WERI-Rb-1 (cell line): ENCODE results near the gene ZNF8.

ENCODE experiments used
- DNase-seq: peaks from one replicate; pipeline ENCODE4 v3.0.0-alpha.2; 2020
- H3K27ac ChIP-seq: fragments of 250-450 bp; sonication (Bioruptor Pico); 2 replicates; pipeline ENCODE4 v1.5.1; 2020; ENCODE audit warnings: mild to moderate bottlenecking, moderate library complexity
- H3K27me3 ChIP-seq: fragments of 250-450 bp; sonication (Bioruptor Pico); 2 replicates; pipeline ENCODE4 v1.5.1; 2021; ENCODE audit warnings: mild to moderate bottlenecking, low read depth, moderate library complexity; ENCODE audit not compliant: insufficient read depth, severe bottlenecking
- H3K36me3 ChIP-seq: fragments of 250-450 bp; sonication (Bioruptor Pico); 2 replicates; pipeline ENCODE4 v1.5.1; 2020; ENCODE audit warnings: mild to moderate bottlenecking, moderate library complexity
- H3K4me3 ChIP-seq: 2 replicates; pipeline ENCODE4 v1.5.1; 2011; ENCODE audit warnings: low read depth, mild to moderate bottlenecking, control low read depth, low read length
- H3K9me3 ChIP-seq: fragments of 250-450 bp; sonication (Bioruptor Pico); 2 replicates; pipeline ENCODE4 v1.5.1; 2021; ENCODE audit warnings: mild to moderate bottlenecking, moderate library complexity; ENCODE audit not compliant: severe bottlenecking
- TF ChIP-seq, protein P1 (sequence below): IDR thresholded peaks from 2 replicates; pipeline ENCODE4 v1.5.1; 2011; ENCODE audit warnings: low read depth, mild to moderate bottlenecking, control low read depth, inconsistent platforms, low read length

Gene ZNF8

DNA sequence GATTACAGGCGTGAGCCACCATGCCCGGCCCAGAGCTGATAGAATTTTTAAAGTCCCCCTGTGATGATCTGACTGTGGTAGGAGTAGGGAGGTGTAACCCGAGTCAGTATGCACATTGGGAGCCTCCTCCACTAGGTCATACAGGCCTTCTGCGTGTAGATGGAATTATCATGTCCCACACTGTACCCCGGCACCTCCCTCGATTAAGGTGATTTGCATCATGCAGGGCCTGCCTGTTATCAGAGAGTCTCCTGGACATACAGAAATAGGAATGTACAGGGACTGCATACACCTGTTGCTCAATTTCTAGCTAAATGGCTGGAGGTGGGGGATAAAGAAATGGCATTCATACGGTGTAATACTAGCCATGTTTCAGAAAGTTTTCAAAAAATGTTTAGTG, 25.5 kb downstream of the ZNF8 start:
- peak overlapping the region; percentile 81 for H3K4me3 ChIP-seq
- DNase-seq = no peak
- TF ChIP-seq, protein P1, sequence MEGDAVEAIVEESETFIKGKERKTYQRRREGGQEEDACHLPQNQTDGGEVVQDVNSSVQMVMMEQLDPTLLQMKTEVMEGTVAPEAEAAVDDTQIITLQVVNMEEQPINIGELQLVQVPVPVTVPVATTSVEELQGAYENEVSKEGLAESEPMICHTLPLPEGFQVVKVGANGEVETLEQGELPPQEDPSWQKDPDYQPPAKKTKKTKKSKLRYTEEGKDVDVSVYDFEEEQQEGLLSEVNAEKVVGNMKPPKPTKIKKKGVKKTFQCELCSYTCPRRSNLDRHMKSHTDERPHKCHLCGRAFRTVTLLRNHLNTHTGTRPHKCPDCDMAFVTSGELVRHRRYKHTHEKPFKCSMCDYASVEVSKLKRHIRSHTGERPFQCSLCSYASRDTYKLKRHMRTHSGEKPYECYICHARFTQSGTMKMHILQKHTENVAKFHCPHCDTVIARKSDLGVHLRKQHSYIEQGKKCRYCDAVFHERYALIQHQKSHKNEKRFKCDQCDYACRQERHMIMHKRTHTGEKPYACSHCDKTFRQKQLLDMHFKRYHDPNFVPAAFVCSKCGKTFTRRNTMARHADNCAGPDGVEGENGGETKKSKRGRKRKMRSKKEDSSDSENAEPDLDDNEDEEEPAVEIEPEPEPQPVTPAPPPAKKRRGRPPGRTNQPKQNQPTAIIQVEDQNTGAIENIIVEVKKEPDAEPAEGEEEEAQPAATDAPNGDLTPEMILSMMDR = no peak
- no peak overlapping the region for H3K27ac ChIP-seq
- no peaks in the 10 kb centered on the region for H3K27me3 ChIP-seq
- peaks cover 64% of the 10 kb centered on the region for H3K36me3 ChIP-seq
- no peaks in the 10 kb centered on the region for H3K9me3 ChIP-seq

DNA sequence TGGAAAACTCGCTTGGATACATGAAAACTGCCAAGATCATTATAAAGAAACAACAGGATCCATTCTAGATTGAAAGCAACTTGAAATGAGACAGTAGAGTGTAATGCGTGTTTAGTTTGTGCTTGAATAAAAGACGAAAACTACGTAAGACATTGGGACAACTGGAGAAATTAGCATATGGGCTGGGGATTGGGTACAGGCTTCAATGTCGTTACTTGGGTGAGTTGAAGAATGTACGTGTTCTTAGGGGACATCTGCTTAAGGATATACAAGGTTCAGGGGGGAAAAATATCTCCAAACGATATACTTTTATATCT, 26.0 kb downstream of the ZNF8 start:
- Histone ChIP-seq H3K9me3 (no peaks in the 10 kb centered on the region), H3K27ac (no peak overlapping the region; the same call in 1 of the 2 replicates), H3K36me3 (peaks cover 65% of the 10 kb centered on the region), H3K27me3 (no peaks in the 10 kb centered on the region), H3K4me3 (peak overlapping the region; percentile 81)
- TF ChIP-seq, protein P1 = no peak
- no peak for DNase-seq

GRCh38 chr19:58305065-58305931, 26.5 kb downstream of the ZNF8 start, which contains the start of gene ERVK3-1:
TSS of gene ERVK3-1 (plus strand) at chr19:58305377. CDS start at chr19:58312169, 6,792 bp downstream.
- Histone ChIP-seq H3K9me3 (no peaks in the 10 kb centered on the region), H3K27ac (peak within 1 kb of the TSS; percentile 68), H3K4me3 (peak within 1 kb of the TSS; percentile 81), H3K27me3 (no peaks in the 10 kb centered on the region), H3K36me3 (peaks cover 64% of the 10 kb centered on the region)
- peak; percentile 94 for DNase-seq
- TF ChIP-seq, protein P1 = no peak

- Histone ChIP-seq H3K36me3 (peaks cover 58% of the 10 kb centered on the region), H3K27me3 (no peaks in the 10 kb centered on the region), H3K27ac (peak overlapping the region; percentile 68; the same call in 1 of the 2 replicates), H3K9me3 (no peaks in the 10 kb centered on the region), H3K4me3 (peak overlapping the region; percentile 81)
- DNase-seq = no peak
- TF ChIP-seq, protein P1 = no peak
Measured at GRCh38 chr19:58305932-58306323, 27.2 kb downstream of the ZNF8 start.

GRCh38 chr19:58307736-58308135, 29.0 kb downstream of the ZNF8 start:
- Histone ChIP-seq H3K9me3 (no peaks in the 10 kb centered on the region), H3K4me3 (no peak overlapping the region), H3K27ac (no peak overlapping the region), H3K27me3 (no peaks in the 10 kb centered on the region), H3K36me3 (peaks cover 59% of the 10 kb centered on the region)
- TF ChIP-seq, protein P1 = no peak
- DNase-seq = no peak
